K562 (cell line): ENCODE data around the gene CRAT.

Experiments used
- GABPA ChIP-seq: fragments of 200-800 bp; sonication (Bioruptor generic); conservative IDR thresholded peaks from 2 replicates; pipeline ENCODE4 v1.6.1; 2016; ENCODE audit warnings: low read depth, missing genetic modification characterization, missing compliant biosample characterization
- JUNB ChIP-seq: fragments of 450-650 bp; formaldehyde crosslinking; conservative IDR thresholded peaks from 2 replicates; pipeline ENCODE4 v1.4.0; 2020; ENCODE audit warnings: mild to moderate bottlenecking
- KDM1A ChIP-seq, 2 experiments: fragments of 450-650 bp; IDR thresholded peaks; 2 replicates each; pipeline ENCODE4 v1.6.1; 2016; ENCODE audit warnings: mild to moderate bottlenecking in 2 of 2
- PHF20 ChIP-seq: fragments of 450-650 bp; IDR thresholded peaks from 2 replicates; pipeline ENCODE4 v1.6.1; 2018; ENCODE audit not compliant: partially characterized antibody
- PHF21A ChIP-seq: fragments of 450-650 bp; IDR thresholded peaks from 2 replicates; pipeline ENCODE4 v1.6.1; 2017; ENCODE audit warnings: low read depth, borderline replicate concordance
- ZNF239 ChIP-seq: fragments of 250-450 bp; sonication (Bioruptor Pico); IDR thresholded peaks from 2 replicates; pipeline ENCODE4 v1.4.0; 2020; ENCODE audit warnings: mild to moderate bottlenecking
- TF ChIP-seq, protein P1 (sequence below), 3 experiments: IDR thresholded peaks in 2 of 3; conservative IDR thresholded peaks in 1 of 3; 2 replicates each; pipeline ENCODE4 v1.5.1; 2011 to 2012; ENCODE audit warnings: low read length in 3 of 3, mild to moderate bottlenecking in 3 of 3, control low read depth in 2 of 3, improper control_type of control experiment in 1 of 3, inconsistent platforms in 1 of 3, low read depth in 1 of 3, mixed read lengths in 1 of 3, moderate library complexity in 1 of 3; ENCODE audit not compliant: insufficient read depth in 2 of 3
- TF ChIP-seq, protein P2 (sequence below): fragments of 250-450 bp; sonication (Bioruptor Pico); IDR thresholded peaks from 2 replicates; pipeline ENCODE4 v1.4.0; 2020; ENCODE audit warnings: borderline replicate concordance

DNA sequence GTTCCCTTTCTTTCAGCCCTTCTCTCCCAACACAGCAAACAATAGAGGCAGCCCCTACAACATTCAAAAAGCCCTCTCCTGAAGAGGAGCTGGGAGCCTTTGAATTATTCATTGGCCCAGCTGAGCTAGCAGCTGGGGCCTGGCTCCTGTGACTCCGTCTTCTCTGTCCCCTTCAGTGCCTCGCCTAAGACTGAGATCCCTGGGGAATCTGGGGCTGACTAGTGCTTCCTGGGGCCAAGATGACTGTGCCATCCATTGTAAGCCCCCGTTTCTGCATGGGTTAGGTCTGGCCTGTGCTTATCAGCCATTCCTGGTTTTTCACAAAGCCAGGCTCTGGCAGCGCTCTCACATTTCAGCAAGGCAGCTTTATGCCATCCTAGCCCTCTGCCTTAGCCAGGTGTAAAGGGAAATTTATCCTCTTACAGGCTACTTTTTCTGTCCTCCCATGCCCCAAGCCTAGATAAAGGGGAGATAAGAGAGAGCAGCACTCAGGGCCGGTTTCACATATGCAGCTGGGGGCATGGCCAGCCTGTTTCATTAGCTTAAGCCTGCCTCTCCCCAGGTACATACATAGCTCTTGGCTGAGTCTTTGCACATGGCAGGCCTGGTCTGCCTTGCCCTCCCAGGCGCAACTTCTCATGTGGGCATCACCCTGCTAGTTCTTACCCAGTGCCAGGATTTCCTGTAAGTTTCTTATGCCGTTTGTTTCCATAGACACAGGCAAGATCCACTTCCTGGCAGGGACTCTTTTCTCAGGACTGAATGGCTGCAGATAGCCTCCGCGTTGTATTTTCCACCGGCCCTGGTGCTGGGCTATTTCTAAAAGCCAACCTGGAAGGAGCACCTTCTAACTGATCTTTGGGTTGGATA is 16.4 kb upstream of the CRAT start:
- TF ChIP-seq KDM1A (IDR thresholded peaks at IDR 0.05) (no peak), ZNF239 (no peak), JUNB (CRISPR knock-in tag) (no peak), GABPA (no peak), PHF20 (no peak), PHF21A (no peak)
- TF ChIP-seq, protein P1, sequence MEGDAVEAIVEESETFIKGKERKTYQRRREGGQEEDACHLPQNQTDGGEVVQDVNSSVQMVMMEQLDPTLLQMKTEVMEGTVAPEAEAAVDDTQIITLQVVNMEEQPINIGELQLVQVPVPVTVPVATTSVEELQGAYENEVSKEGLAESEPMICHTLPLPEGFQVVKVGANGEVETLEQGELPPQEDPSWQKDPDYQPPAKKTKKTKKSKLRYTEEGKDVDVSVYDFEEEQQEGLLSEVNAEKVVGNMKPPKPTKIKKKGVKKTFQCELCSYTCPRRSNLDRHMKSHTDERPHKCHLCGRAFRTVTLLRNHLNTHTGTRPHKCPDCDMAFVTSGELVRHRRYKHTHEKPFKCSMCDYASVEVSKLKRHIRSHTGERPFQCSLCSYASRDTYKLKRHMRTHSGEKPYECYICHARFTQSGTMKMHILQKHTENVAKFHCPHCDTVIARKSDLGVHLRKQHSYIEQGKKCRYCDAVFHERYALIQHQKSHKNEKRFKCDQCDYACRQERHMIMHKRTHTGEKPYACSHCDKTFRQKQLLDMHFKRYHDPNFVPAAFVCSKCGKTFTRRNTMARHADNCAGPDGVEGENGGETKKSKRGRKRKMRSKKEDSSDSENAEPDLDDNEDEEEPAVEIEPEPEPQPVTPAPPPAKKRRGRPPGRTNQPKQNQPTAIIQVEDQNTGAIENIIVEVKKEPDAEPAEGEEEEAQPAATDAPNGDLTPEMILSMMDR (IDR thresholded peaks at IDR 0.05 in 2 of 3, conservative IDR thresholded peaks at IDR 0.05 in 1 of 3; ENCODE audit: insufficient read depth in 2 of 3, low read depth in 1 of 3, low read length in 3 of 3): no peak
- TF ChIP-seq, protein P2, sequence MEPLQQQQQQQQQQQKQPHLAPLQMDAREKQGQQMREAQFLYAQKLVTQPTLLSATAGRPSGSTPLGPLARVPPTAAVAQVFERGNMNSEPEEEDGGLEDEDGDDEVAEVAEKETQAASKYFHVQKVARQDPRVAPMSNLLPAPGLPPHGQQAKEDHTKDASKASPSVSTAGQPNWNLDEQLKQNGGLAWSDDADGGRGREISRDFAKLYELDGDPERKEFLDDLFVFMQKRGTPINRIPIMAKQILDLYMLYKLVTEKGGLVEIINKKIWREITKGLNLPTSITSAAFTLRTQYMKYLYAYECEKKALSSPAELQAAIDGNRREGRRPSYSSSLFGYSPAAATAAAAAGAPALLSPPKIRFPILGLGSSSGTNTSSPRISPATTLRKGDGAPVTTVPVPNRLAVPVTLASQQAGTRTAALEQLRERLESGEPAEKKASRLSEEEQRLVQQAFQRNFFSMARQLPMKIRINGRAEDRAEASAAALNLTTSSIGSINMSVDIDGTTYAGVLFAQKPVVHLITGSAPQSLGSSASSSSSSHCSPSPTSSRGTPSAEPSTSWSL (CRISPR knock-in tag): no peak
